ENCODE measurements around the gene VAV2. TPM values are rescaled to one million over a fixed set of nuclear protein-coding genes. Genes with fewer than 3 reads are reported as not detected.

VAV2 gene
- total RNA-seq, 3 donors from 2014 or later = 29.4 to 34.8 (median 34.5) TPM

GRCh38 chr9:133726401-133727276 is 265.5 kb downstream of the VAV2 start:
- DNase-seq (peak in 2 of 3 donors; percentile 71 to 74), ATAC-seq (peak; percentile 70)
- no peak for TF ChIP-seq CTCF (IDR thresholded peaks at IDR 0.05)
- Histone ChIP-seq H3K9me3 (no peaks in the 10 kb centered on the region), H3K4me3 (no peak overlapping the region), H3K36me3 (ENCODE audit: low read depth) (no peaks in the 10 kb centered on the region), H3K4me1 (ENCODE audit: low read depth) (no peaks in the 10 kb centered on the region)
- intact Hi-C loops (cut with DNase I, micrococcal nuclease) = loop anchor here in 1 of 2 donors (5.0 kb wide), 1 partner anchor 194 kb away; the partner anchor contains the start of gene ADAMTSL2

- Histone ChIP-seq H3K4me3 (no peak overlapping the region), H3K36me3 (ENCODE audit: low read depth) (no peaks in the 10 kb centered on the region), H3K4me1 (ENCODE audit: low read depth) (no peaks in the 10 kb centered on the region), H3K9me3 (no peaks in the 10 kb centered on the region)
- no peak for TF ChIP-seq CTCF (IDR thresholded peaks at IDR 0.05)
- intact Hi-C loops (cut with DNase I, micrococcal nuclease) = loop anchor here in 1 of 2 donors (5.0 kb wide), 1 partner anchor 194 kb away; the partner anchor contains the start of gene ADAMTSL2
- DNase-seq = no peak
- no peak for ATAC-seq
Observed at GRCh38 chr9:133725886-133726285, 266.2 kb downstream of the VAV2 start.

GRCh38 chr9:133718563-133719315 is 273.4 kb downstream of the VAV2 start:
- Histone ChIP-seq H3K36me3 (ENCODE audit: low read depth) (no peaks in the 10 kb centered on the region), H3K9me3 (no peaks in the 10 kb centered on the region), H3K4me3 (no peak overlapping the region), H3K4me1 (ENCODE audit: low read depth) (no peaks in the 10 kb centered on the region)
- intact Hi-C loops (cut with DNase I, micrococcal nuclease) = loop anchor here in 1 of 2 donors (5.0 kb wide), 1 partner anchor 186 kb away; the partner anchor contains the start of gene ADAMTSL2
- TF ChIP-seq CTCF (IDR thresholded peaks at IDR 0.05) = no peak
- ATAC-seq (no peak), DNase-seq (no peak)

- no peak overlapping the region for H3K4me3 ChIP-seq
- TF ChIP-seq CTCF (IDR thresholded peaks at IDR 0.05) = no peak
- DNase-seq = no peak
- no peaks in the 10 kb centered on the region for H3K36me3 ChIP-seq (ENCODE audit: low read depth)
- no peak for ATAC-seq
- intact Hi-C loops (cut with DNase I, micrococcal nuclease) = loop anchor here in 1 of 2 donors (5.0 kb wide), 1 partner anchor 185 kb away; the partner anchor contains the start of gene ADAMTSL2
- H3K4me1 ChIP-seq (ENCODE audit: low read depth) = no peaks in the 10 kb centered on the region
- no peaks in the 10 kb centered on the region for H3K9me3 ChIP-seq
Observed at GRCh38 chr9:133717113-133718031, 274.8 kb downstream of the VAV2 start.
